Stomach (tissue), 4 donors: ENCODE data around the gene TWIST1.

Source experiments
- EP300 ChIP-seq: sonication (generic); formaldehyde crosslinking; IDR thresholded peaks from one replicate; pipeline ENCODE4 v1.6.1; 2017; ENCODE audit warnings: antibody characterized with exemption
- POLR2A ChIP-seq, 4 donors: fragments of 450-650 bp; IDR thresholded peaks; one replicate each; pipeline ENCODE4 v1.6.1; 2016; ENCODE audit warnings: antibody characterized with exemption in 4 of 4, control low read depth in 2 of 4, mild to moderate bottlenecking in 1 of 4, moderate library complexity in 1 of 4
- POLR2AphosphoS5 ChIP-seq, 3 donors: sonication (generic); formaldehyde crosslinking; IDR thresholded peaks; one replicate each; pipeline ENCODE4 v1.6.1; 2016; ENCODE audit warnings: antibody characterized with exemption in 3 of 3

DNA sequence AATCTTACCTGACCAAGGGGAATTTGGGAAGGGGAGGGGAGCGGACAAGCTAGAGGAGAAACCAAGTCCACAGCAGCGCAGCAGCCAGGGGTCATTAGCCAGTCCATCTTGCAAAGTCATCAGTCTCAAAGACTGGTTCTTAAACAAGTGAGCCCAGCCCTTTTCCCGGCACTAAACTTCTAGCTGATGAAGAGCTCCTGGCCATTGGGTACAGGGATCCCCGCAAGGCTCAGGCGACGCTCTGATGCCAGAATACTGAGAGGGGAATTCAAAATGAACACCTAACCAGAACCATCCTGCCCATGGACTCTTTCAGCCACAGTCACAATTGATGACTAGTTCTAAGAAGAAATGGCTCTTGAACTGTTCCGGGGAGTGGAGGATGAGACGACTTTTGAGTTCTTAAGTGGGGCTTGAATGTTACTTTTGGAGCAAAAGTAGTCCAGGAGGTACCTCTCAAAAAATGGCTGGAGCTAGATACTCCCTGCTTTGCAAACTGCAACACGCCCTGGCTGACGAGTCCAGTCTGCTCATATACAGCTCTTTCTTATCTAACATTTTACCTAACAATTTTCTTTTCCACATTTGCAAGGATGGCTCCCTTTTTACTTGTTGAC, 2.5 kb upstream of the TWIST1 start:
- no peak for TF ChIP-seq EP300
- TF ChIP-seq POLR2AphosphoS5 (IDR thresholded peaks at IDR 0.05) = no peak
- no peak for TF ChIP-seq POLR2A (IDR thresholded peaks at IDR 0.05)
